Breast epithelium (tissue), 4 donors: ENCODE results near the gene GSTO2. TPM values are rescaled to one million over a fixed set of nuclear protein-coding genes. Genes with fewer than 3 reads are reported as not detected.

Experiments
- DNase-seq, 2 donors: peaks; one replicate each; pipeline ENCODE4 v3.0.0-alpha.2; 2019; ENCODE audit warnings: low spot score in 2 of 2
- H3K27ac ChIP-seq, 2 donors: fragments of 200-600 bp; sonication (generic) in 1 of 2; one replicate each; pipeline ENCODE4 v1.5.1; 2016 to 2019; ENCODE audit warnings: mild to moderate bottlenecking in 1 of 2
- H3K27me3 ChIP-seq, 2 donors: fragments of 200-600 bp; sonication (generic) in 1 of 2; one replicate each; pipeline versions ENCODE4 v1.5.1 to v1.6.0; 2017 to 2019; ENCODE audit warnings: control low read depth in 1 of 2, mild to moderate bottlenecking in 1 of 2
- H3K36me3 ChIP-seq: fragments of 200-600 bp; one replicate; pipeline ENCODE4 v1.5.1; 2019
- H3K4me1 ChIP-seq, 2 donors: fragments of 200-600 bp; sonication (generic); one replicate each; pipeline ENCODE4 v1.5.1; 2016 to 2019; ENCODE audit warnings: control low read depth in 1 of 2
- H3K4me3 ChIP-seq, 3 donors: fragments of 200-600 bp; sonication (generic); 1 replicate in 2 of 3; 2 replicates in 1 of 3; pipeline ENCODE4 v1.5.1; 2016 to 2019; ENCODE audit warnings: mild to moderate bottlenecking in 3 of 3, moderate library complexity in 2 of 3
- H3K9me3 ChIP-seq, 2 donors: fragments of 200-600 bp; sonication (generic) in 1 of 2; one replicate each; pipeline ENCODE4 v1.5.1; 2016 to 2019; ENCODE audit warnings: control low read depth in 1 of 2
- CTCF ChIP-seq, 3 donors: fragments of 450-650 bp; IDR thresholded peaks; one replicate each; pipeline ENCODE4 v1.5.1; 2016 to 2017; ENCODE audit warnings: antibody characterized with exemption in 3 of 3, mild to moderate bottlenecking in 3 of 3, moderate library complexity in 3 of 3
- POLR2A ChIP-seq: fragments of 450-650 bp; IDR thresholded peaks from one replicate; pipeline ENCODE4 v1.6.1; 2016; ENCODE audit warnings: antibody characterized with exemption, mild to moderate bottlenecking, moderate library complexity
- POLR2AphosphoS5 ChIP-seq, 3 donors: sonication (generic); formaldehyde crosslinking; IDR thresholded peaks; one replicate each; pipeline ENCODE4 v1.6.1; 2017; ENCODE audit warnings: antibody characterized with exemption in 3 of 3
- intact Hi-C: fragments of 100-400 bp; cut with DNase I; formaldehyde crosslinking; loops from one replicate; pipeline ENCODE4 v1.15.1; 2023; ENCODE audit warnings: low total_unique reads
- total RNA-seq, 3 donors: library from RNA; depleted of rRNA; stranded (reverse); fragments of >200 nt; gene quantifications; one replicate each; pipeline ENCODE4 v1.1.0, GENCODE V29; 2016

Gene GSTO2
- total RNA-seq, 3 donors from 2014 or later = 0.48 to 22.5 (median 14.1) TPM

DNA sequence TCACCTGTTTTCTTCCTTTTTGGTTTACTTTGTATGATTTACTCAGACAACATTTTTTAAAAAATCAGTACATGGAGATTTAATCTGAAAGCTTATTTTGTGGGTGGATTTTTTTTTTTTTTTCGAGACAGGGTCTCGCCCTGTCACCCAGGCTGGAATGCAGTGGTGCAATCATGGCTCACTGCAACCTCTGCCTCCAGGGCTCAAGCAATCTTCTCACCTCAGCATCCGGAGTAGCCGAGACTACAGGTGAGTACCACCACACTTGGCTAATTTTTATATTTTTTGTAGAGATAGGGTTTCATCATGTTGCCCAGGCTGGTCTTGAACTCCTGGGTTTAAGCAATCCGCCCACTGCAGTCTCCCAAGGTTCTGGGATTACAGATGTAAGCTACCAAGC lies 11.7 kb upstream of the GSTO2 start:
- DNase-seq = no peak
- Histone ChIP-seq H3K27ac (no peak overlapping the region), H3K4me3 (no peak overlapping the region), H3K9me3 (no peaks in the 10 kb centered on the region), H3K27me3 (no peaks in the 10 kb centered on the region), H3K36me3 (no peaks in the 10 kb centered on the region), H3K4me1 (no peaks in the 10 kb centered on the region)
- intact Hi-C loops = no loop called here
- TF ChIP-seq POLR2A (no peak), POLR2AphosphoS5 (IDR thresholded peaks at IDR 0.05) (no peak), CTCF (IDR thresholded peaks at IDR 0.05) (no peak)

DNA sequence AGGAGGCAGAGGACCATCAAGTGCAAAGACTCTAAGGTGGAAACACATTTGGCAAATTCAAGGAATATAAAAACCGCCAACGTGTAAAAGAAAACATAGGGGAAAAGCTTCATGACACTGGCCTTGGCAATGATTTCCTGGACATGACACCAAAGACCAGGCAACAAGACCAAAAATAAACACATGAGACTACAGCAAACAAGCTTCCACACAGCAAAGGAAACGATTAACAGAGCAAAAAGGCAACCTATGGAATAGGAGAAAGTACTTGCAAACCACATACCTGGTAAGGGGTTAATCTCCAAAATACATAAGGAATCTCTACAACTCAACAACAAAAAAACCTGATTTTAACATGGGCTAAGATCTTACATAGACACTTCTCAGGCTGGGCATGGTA lies 10.8 kb upstream of the GSTO2 start:
- no peaks in the 10 kb centered on the region for H3K27me3 ChIP-seq
- no peaks in the 10 kb centered on the region for H3K9me3 ChIP-seq
- H3K36me3 ChIP-seq = no peaks in the 10 kb centered on the region
- no peak for DNase-seq
- H3K4me3 ChIP-seq = no peak overlapping the region
- no peaks in the 10 kb centered on the region for H3K4me1 ChIP-seq
- H3K27ac ChIP-seq = no peak overlapping the region
- intact Hi-C loops = no loop called here
- TF ChIP-seq CTCF (IDR thresholded peaks at IDR 0.05) = no peak
- TF ChIP-seq POLR2AphosphoS5 (IDR thresholded peaks at IDR 0.05) = no peak
- no peak for TF ChIP-seq POLR2A

- Histone ChIP-seq H3K27ac (peak overlapping the region in 1 of 2 donors; percentile 54), H3K9me3 (no peaks in the 10 kb centered on the region), H3K27me3 (no peaks in the 10 kb centered on the region), H3K4me1 (no peaks in the 10 kb centered on the region), H3K4me3 (no peak overlapping the region), H3K36me3 (no peaks in the 10 kb centered on the region)
- DNase-seq = no peak
- TF ChIP-seq POLR2A = no peak
- TF ChIP-seq POLR2AphosphoS5 (IDR thresholded peaks at IDR 0.05) = no peak
- no peak for TF ChIP-seq CTCF (IDR thresholded peaks at IDR 0.05)
- intact Hi-C loops = no loop called here
Observed at GRCh38 chr10:104259456-104259855, 9.5 kb upstream of the GSTO2 start.

GRCh38 chr10:104259999-104260774 lies 8.8 kb upstream of the GSTO2 start:
- no peaks in the 10 kb centered on the region for H3K4me1 ChIP-seq
- no peak overlapping the region for H3K4me3 ChIP-seq
- no peaks in the 10 kb centered on the region for H3K9me3 ChIP-seq
- H3K27me3 ChIP-seq = no peaks in the 10 kb centered on the region
- peak overlapping the region; percentile 26 to 54 for H3K27ac ChIP-seq
- TF ChIP-seq POLR2AphosphoS5 (IDR thresholded peaks at IDR 0.05) (no peak), CTCF (IDR thresholded peaks at IDR 0.05) (no peak), POLR2A (no peak)
- no peaks in the 10 kb centered on the region for H3K36me3 ChIP-seq
- no peak for DNase-seq
- intact Hi-C loops = no loop called here

DNA sequence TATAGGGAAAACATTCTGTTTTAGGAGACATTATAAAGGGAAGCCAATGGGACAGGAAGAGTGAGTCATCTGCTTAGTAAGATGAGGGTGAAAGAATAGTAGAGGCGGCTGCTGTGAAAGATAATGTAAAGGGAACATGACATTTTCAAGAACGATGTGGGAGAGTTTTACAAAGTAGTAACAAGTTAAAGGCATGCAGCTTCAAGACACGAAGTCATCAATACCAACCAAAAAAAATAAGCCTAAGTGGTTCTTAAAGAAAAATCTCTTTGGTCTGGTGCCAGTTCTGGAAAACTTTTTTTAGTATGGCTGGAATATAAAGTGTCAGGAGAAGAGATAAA lies 8.2 kb upstream of the GSTO2 start:
- intact Hi-C loops = no loop called here
- Histone ChIP-seq H3K4me1 (no peaks in the 10 kb centered on the region), H3K9me3 (no peaks in the 10 kb centered on the region), H3K36me3 (no peaks in the 10 kb centered on the region), H3K27ac (peak overlapping the region; percentile 26 to 54), H3K27me3 (no peaks in the 10 kb centered on the region), H3K4me3 (no peak overlapping the region)
- no peak for TF ChIP-seq CTCF (IDR thresholded peaks at IDR 0.05)
- no peak for TF ChIP-seq POLR2AphosphoS5 (IDR thresholded peaks at IDR 0.05)
- TF ChIP-seq POLR2A = no peak
- DNase-seq = no peak
